Stimulated activated naive CD8-positive, alpha-beta T cell treated with anti-CD3 and anti-CD28 coated beads, Interleukin-15, amount 100 ng/mL, for 72 hours (primary cell): ENCODE measurements around the gene ZRANB1.

Experiments
- ATAC-seq: fragments of 150-1000 bp; cut with Tn5 transposase; 2 replicates; pipeline ENCODE4 v1.10.0; 2021; ENCODE audit warnings: mild to moderate bottlenecking, moderate library complexity
- DNase-seq, 2 donors: peaks; one replicate each; pipeline ENCODE4 v3.0.0; 2021 to 2022
- H3K27ac Mint-ChIP-seq, 2 donors: one replicate each; pipeline ENCODE4 v1.8.0; 2022; ENCODE audit warnings: mild to moderate bottlenecking in 2 of 2, mixed read lengths in 2 of 2, moderate library complexity in 2 of 2
- H3K27me3 Mint-ChIP-seq: one replicate; pipeline ENCODE4 v1.8.0; 2022; ENCODE audit warnings: mixed read lengths
- H3K4me1 Mint-ChIP-seq: one replicate; pipeline ENCODE4 v1.8.0; 2022; ENCODE audit warnings: mild to moderate bottlenecking, mixed read lengths
- H3K4me3 Mint-ChIP-seq, 2 donors: one replicate each; pipeline ENCODE4 v1.8.0; 2022; ENCODE audit warnings: mild to moderate bottlenecking in 2 of 2, mixed read lengths in 2 of 2, moderate library complexity in 1 of 2
- H3K9me3 Mint-ChIP-seq, 2 donors: one replicate each; pipeline ENCODE4 v1.8.0; 2022; ENCODE audit warnings: mixed read lengths in 2 of 2

Gene ZRANB1

DNA sequence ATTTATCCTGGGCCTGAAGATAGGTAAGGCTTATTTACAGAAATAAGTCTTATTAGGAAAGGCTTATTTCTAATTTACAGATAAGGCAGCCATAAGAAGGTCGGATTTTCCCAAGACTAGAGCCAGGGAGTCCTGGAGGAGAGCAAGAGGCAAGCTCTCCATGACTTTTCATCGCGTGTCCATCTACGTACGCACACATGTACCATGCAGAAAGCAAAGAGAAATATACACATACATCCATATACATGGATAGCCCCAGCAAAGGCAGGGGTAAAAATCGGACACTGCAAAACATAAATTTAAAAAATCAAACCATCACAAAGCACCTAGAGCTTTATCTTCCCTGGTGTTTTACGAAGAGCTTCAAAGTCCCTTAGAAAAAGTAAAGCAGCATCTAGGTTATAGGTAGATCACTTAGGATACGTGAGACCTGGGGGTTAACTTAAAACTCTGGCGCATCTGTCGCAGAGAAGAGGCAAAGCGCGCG, 25.8 kb upstream of the ZRANB1 start:
- DNase-seq (no peak), ATAC-seq (peak; percentile 8)
- H3K27me3 Mint-ChIP-seq = peaks cover 18% of the 10 kb centered on the region
- H3K4me1 Mint-ChIP-seq = peaks cover 49% of the 10 kb centered on the region
- H3K27ac Mint-ChIP-seq = peak overlapping the region; percentile 93 to 96
- no peaks in the 10 kb centered on the region for H3K9me3 Mint-ChIP-seq
- peak overlapping the region; percentile 85 to 91 for H3K4me3 Mint-ChIP-seq

DNA sequence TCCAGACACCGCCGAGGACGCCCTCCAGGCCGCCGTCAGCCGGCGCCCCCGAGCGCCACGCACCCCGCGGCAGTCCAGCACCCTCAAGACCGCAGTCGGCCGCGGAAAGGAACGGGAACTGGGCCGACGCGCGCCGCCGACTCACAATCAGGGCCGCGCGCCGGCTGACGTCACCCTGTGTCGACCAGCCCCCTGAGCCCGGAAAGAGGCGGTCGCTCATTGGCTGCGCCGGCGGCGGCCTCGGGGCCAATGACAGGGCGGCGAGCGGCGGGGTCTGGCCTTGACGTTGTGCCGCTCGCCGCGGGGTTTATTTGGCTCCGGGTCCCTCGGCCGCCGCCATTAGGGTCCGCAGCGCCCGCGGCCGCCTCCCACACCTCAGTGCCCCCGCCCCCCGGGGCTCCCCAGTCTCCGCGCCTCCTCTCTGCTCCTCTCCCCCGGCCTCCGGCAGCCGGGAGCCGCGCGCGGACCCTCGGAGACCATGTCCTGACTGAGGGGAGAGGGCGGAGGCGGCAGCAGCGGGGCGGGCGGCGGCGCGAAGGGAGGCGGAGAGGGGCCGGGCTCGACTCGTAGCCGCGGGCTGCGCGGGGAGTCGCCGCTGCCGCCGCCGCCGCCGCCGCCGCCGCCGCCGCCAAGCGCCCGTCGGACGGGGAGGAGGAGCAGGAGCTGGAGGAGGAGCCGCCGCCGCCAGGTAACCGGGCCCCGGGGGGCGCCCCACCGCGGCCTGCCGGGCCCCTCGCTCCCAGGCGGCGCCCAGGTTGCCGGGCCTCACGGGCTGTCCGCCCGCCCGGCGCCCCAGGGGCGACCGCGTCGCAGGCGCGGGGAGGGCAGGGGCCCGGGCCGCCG, 25.1 kb upstream of the ZRANB1 start:
- DNase-seq = peak; percentile 96
- Mint-ChIP-seq H3K9me3 (no peaks in the 10 kb centered on the region), H3K4me3 (peak overlapping the region; percentile 85 to 91), H3K4me1 (peaks cover 43% of the 10 kb centered on the region), H3K27ac (peak overlapping the region; percentile 93 to 96), H3K27me3 (peaks cover 12% of the 10 kb centered on the region)
- peak; percentile 98 for ATAC-seq

DNA sequence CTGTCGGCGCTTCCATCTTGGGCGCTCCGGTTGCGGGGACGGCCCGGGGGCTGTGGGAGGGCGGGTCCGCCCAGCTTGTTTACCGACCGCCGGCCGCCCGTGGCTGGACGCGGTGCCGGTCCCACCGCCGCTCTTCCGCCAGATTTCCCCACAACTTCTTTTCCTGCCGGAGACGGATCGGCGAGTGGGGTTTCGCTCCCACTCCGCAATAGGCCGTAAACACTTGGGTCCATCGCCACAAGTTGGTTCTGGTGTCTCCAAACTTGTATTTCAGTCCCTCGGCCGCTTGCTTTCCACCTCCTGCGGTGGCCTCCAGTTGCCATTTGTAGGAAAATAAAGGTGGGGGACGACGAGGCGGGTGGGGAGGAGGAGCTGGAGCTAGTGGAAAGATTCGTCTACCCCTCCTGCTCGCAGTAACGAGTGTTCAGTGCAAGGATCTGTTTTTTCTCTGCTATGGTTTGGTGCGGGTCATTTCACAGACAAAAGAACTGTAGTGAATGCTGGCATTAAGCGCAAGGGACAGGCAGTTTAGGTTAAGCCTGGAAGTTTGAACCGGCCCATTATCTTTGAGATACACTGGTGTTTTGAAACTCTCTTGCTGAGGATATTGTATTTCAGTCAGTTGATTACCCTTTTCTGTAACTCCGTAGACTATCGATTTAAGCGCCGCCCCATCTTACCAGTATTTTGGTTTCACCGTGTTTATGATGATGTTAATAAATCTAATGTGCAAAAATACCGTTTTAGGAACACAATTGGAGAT, 24.3 kb upstream of the ZRANB1 start:
- peak overlapping the region; percentile 95 for H3K27ac Mint-ChIP-seq

DNA sequence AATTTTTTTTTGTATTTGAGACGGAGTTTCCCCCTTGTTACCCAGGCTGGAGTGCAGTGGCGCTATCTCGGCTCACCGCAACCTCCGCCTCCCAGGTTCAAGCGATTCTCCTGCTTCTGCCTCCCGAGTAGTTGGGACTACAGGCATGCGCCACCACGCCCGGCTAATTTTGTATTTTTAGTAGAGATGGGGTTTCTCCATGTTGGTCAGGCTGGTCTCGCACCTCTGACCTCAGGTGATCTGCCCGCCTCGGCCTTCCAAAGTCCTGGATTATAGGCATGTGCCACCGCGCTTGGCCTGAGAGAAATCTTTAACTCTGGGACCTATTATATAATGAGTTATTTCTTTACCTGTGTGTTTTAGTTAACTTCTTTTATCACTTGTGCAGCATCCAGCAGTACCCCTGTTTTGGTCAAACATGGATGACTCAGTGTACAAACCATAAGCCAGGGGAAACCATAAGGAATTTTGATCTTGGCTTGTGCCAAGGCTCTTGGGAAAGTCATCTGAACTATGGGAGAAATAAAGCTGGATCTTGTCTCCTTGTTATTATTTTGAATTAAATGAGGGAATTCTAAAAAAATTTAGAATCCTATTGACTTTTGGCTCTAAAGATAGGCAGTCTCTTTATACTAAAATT, 23.6 kb upstream of the ZRANB1 start:
- peak overlapping the region; percentile 92 to 97 for H3K4me3 Mint-ChIP-seq
- H3K9me3 Mint-ChIP-seq = no peaks in the 10 kb centered on the region
- H3K4me1 Mint-ChIP-seq = peaks cover 38% of the 10 kb centered on the region
- peak overlapping the region; percentile 95 for H3K27ac Mint-ChIP-seq
- ATAC-seq = no peak
- no peak for DNase-seq
- no peaks in the 10 kb centered on the region for H3K27me3 Mint-ChIP-seq

More for the DNA sequence above, 24.3 kb upstream of the ZRANB1 start:
- peaks cover 38% of the 10 kb centered on the region for H3K4me1 Mint-ChIP-seq
- DNase-seq (peak; percentile 39 to 41), ATAC-seq (peak; percentile 2)
- H3K9me3 Mint-ChIP-seq = no peaks in the 10 kb centered on the region
- H3K27me3 Mint-ChIP-seq = peaks cover 4% of the 10 kb centered on the region
- peak overlapping the region; percentile 92 to 97 for H3K4me3 Mint-ChIP-seq

DNA sequence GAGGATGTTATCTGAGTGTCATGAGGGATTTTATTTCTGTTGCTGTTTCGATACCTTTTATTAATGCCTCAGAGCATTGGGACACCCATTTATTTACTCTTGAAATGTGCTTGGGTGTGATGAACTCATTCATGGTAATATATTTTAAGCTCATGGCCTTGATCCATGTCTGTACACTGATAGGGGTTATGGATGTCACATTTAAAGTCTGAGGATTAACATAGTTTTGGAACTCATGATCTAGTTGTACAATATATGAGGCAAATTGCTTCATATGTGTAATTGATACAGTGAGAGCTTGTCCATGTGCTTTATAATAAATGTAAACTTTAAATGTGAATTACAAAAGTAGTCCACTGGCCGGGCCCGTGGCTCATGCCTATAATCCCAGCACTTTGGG, 23.0 kb upstream of the ZRANB1 start:
- Mint-ChIP-seq H3K4me1 (peaks cover 38% of the 10 kb centered on the region), H3K9me3 (no peaks in the 10 kb centered on the region), H3K4me3 (peak overlapping the region; percentile 92 to 97), H3K27ac (no peak overlapping the region), H3K27me3 (no peaks in the 10 kb centered on the region)
- DNase-seq = no peak
- no peak for ATAC-seq

DNA sequence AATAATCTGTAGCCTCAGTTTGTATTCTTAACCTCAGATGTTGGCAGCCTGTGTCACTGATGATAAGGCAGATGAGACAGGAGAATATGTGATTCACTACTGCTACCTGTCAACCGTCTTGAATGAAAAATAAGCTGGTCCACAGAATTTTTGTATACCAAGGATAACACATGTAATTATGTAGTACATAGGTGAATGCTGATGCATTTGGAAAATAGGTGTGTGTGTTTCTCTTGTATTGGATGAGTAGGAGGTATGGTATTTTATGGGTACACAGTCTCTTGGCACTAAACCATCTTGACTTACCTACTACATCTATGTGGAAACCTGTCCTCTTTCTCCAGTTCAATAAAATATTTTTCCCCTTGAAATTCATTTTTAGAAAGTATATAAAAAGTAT, 20.7 kb upstream of the ZRANB1 start:
- Mint-ChIP-seq H3K9me3 (no peaks in the 10 kb centered on the region), H3K4me3 (no peak overlapping the region), H3K27me3 (no peaks in the 10 kb centered on the region), H3K27ac (no peak overlapping the region), H3K4me1 (peaks cover 40% of the 10 kb centered on the region)
- DNase-seq = no peak
- no peak for ATAC-seq

DNA sequence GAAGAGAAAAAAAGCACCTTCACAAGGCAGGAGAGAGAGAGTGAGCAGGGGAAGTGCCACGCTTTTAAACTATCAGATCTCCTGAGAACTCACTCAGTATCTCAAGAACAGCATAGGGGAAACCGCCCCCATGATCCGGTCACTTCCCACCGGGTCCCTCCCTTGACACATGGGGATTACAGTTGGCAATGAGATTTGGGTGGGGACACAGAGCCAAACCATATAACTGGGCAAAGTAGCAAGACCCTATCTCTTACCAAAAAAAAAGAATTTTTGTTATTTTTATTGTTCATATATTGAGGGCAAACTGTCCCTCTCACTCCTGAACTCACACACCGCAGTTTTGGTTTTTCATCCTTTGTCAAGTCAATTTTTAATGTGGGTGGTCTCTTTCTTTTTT, 18.2 kb upstream of the ZRANB1 start:
- Mint-ChIP-seq H3K27me3 (no peaks in the 10 kb centered on the region), H3K4me1 (peaks cover 39% of the 10 kb centered on the region), H3K4me3 (no peak overlapping the region), H3K27ac (no peak overlapping the region), H3K9me3 (no peaks in the 10 kb centered on the region)
- DNase-seq (no peak), ATAC-seq (no peak)

DNA sequence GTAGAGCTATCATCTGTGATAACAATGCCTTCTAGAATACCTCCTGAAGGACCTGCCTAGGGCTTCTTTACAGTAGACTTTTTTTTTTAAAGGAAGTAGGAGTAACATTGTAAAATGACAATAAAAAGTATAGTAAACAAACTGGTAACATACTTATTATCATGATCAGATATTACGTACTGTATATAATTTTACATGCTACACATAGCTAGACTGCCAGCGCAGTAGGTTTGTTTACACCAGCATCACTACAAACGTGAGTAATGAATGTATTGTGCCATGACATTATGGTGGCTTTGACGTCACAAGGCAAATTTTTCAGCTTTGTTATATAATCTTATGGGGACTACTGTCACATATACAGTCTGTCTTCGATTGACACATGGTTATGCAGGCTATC, 15.4 kb upstream of the ZRANB1 start:
- no peak overlapping the region for H3K4me3 Mint-ChIP-seq
- H3K27ac Mint-ChIP-seq = no peak overlapping the region
- DNase-seq = no peak
- H3K4me1 Mint-ChIP-seq = peaks cover 27% of the 10 kb centered on the region
- no peak for ATAC-seq
- no peaks in the 10 kb centered on the region for H3K27me3 Mint-ChIP-seq
- H3K9me3 Mint-ChIP-seq = peaks cover 0 to under 1% of the 10 kb centered on the region in 2 donors

DNA sequence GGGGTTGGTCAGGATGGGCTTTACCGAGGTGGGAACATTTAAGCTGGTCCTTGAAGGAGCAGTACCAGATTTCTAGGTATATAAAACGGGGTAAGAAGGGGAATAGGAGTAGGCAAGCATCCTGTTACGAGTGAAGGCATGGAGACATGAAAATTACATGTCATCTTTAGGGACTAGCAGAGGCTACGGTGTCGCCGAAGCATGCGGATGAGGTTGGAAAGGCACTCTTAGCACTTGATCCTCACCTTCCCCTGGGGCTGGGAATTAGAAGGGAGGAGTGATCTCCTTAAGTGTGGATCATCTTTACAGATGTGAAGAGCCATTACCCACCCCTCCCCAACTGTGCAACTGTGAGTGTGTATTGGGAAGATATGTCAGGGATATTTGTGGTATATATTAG, 13.8 kb upstream of the ZRANB1 start:
- H3K4me1 Mint-ChIP-seq = peaks cover 27% of the 10 kb centered on the region
- DNase-seq (no peak), ATAC-seq (no peak)
- no peak overlapping the region for H3K27ac Mint-ChIP-seq
- no peak overlapping the region for H3K4me3 Mint-ChIP-seq
- H3K9me3 Mint-ChIP-seq = peaks cover 5 to 7% of the 10 kb centered on the region in 2 donors
- no peaks in the 10 kb centered on the region for H3K27me3 Mint-ChIP-seq

DNA sequence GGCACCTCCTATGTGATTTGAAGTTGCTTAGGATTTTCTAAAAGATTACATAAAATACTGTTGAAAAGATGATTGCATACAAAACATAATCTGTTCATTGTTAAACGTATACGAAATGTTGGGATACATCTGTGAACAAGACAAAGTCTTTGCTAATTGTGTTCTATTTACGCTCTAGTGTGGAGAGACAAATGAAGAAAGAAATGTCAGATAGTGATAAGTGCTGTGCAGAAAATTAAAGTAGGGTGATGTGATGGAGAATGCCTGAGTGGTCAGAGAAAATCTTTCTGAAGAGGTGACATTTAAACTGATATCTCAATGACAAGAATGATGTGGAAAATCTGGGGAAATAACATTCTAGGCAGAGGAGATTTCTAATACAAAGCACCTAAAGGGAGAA, 13.4 kb upstream of the ZRANB1 start:
- H3K9me3 Mint-ChIP-seq = peaks cover 5 to 7% of the 10 kb centered on the region in 2 donors
- no peak overlapping the region for H3K27ac Mint-ChIP-seq
- DNase-seq (no peak), ATAC-seq (no peak)
- no peak overlapping the region for H3K4me3 Mint-ChIP-seq
- H3K4me1 Mint-ChIP-seq = peaks cover 29% of the 10 kb centered on the region
- H3K27me3 Mint-ChIP-seq = no peaks in the 10 kb centered on the region

DNA sequence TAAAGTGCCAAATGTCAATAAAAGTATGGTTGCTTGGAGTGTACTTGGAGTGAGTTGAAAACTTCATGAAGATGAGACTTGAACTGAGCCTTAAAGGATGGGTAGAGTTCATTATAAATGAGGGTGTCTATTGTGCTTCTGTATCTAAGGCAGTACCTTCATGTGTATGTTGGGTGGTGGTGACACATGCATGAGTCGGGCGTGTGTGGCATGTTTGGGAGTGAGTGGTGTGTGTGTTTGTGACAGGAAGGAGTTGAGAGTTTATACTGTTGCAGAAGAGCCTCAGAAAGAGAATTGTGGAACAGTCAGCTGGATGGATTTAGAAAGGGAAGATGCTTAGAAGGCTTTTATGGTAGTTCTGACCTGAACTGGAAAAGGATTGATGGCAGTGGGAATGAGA, 6.0 kb upstream of the ZRANB1 start:
- Mint-ChIP-seq H3K27ac (no peak overlapping the region), H3K4me1 (peaks cover 31% of the 10 kb centered on the region), H3K9me3 (peaks cover 5 to 7% of the 10 kb centered on the region in 2 donors), H3K4me3 (no peak overlapping the region), H3K27me3 (no peaks in the 10 kb centered on the region)
- no peak for DNase-seq
- peak; percentile 72 for ATAC-seq

DNA sequence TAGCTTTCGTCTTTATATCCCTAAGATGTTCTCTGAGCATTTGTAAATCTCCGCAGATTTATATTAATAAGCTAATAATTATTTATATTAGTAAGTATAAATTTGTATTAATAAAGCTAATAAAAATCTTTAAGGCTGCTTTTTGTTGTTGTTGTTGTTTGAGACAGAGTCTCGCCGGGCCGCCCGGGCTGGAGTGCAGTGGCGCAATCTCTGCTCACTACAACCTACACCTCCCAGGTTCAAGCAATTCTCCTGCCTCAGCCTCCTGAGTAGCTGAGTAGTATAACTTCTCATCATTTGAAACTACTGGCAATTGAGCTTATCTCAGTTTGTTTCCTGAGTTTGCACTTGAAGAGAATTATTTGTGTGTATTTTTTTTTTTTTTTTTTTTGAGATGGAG, 5.1 kb upstream of the ZRANB1 start:
- ATAC-seq = no peak
- H3K27me3 Mint-ChIP-seq = no peaks in the 10 kb centered on the region

DNA sequence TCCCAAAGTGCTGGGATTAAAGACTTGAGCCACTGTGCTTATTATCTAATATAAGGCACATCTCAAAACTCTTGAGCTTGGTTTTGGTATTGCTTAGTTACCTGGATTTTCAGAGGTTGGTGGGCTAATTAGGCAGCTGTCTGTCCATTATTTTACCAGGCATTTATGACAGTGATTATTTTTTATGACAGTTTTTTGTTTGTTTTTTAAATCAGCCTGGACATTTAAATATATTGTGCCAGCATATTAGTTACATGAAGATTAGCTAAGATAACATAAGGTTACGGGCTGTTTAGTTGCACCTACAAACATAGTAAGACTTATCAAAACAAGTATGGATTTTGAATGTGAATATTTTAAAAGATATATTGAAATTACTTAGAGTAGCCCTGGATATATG, 2.6 kb upstream of the ZRANB1 start:
- H3K9me3 Mint-ChIP-seq = no peaks in the 10 kb centered on the region
- ATAC-seq = no peak
- H3K4me3 Mint-ChIP-seq = no peak overlapping the region
- no peak for DNase-seq
- H3K27ac Mint-ChIP-seq = no peak overlapping the region
- H3K4me1 Mint-ChIP-seq = peaks cover 53% of the 10 kb centered on the region
- no peaks in the 10 kb centered on the region for H3K27me3 Mint-ChIP-seq

More for the DNA sequence above, 5.1 kb upstream of the ZRANB1 start:
- DNase-seq = no peak
- no peak overlapping the region for H3K4me3 Mint-ChIP-seq
- H3K27ac Mint-ChIP-seq = no peak overlapping the region
- peaks cover 3 to 4% of the 10 kb centered on the region in 2 donors for H3K9me3 Mint-ChIP-seq
- H3K4me1 Mint-ChIP-seq = peaks cover 33% of the 10 kb centered on the region

DNA sequence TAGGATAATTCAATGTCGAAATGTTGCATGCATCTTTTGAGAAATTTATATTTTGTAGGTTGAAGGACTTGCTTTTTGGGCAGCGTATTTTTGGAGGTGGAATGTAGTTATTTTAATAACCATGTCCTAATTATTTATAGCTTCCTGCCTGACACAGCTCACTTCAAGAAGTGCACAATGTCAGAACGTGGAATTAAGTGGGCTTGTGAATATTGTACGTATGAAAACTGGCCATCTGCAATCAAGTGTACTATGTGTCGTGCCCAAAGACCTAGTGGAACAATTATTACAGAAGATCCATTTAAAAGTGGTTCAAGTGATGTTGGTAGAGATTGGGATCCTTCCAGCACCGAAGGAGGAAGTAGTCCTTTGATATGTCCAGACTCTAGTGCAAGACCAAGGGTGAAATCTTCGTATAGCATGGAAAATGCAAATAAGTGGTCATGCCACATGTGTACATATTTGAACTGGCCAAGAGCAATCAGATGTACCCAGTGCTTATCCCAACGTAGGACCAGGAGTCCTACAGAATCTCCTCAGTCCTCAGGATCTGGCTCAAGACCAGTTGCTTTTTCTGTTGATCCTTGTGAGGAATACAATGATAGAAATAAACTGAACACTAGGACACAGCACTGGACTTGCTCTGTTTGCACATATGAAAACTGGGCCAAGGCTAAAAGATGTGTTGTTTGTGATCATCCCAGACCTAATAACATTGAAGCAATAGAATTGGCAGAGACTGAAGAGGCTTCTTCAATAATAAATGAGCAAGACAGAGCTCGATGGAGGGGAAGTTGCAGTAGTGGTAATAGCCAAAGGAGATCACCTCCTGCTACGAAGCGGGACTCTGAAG, 620 bp downstream of the ZRANB1 start:
- no peaks in the 10 kb centered on the region for H3K27me3 Mint-ChIP-seq
- no peaks in the 10 kb centered on the region for H3K9me3 Mint-ChIP-seq
- H3K27ac Mint-ChIP-seq = no peak overlapping the region
- DNase-seq (no peak), ATAC-seq (no peak)
- peaks cover 69% of the 10 kb centered on the region for H3K4me1 Mint-ChIP-seq
- no peak overlapping the region for H3K4me3 Mint-ChIP-seq
